HEK293 (cell line): ENCODE results near the gene HHIPL1.

Source experiments
- TCF7L2 ChIP-seq: IDR thresholded peaks from 2 replicates; pipeline ENCODE4 v1.6.1; 2011; ENCODE audit warnings: low read depth, mild to moderate bottlenecking, inconsistent platforms, low read length, moderate library complexity, borderline replicate concordance
- YY1 ChIP-seq: fragments of 450-650 bp; formaldehyde crosslinking; IDR thresholded peaks from 2 replicates; pipeline ENCODE4 v1.5.1; 2018; ENCODE audit warnings: missing biosample characterization, missing genetic modification characterization
- ZFHX2 ChIP-seq: fragments of 450-650 bp; formaldehyde crosslinking; conservative IDR thresholded peaks from 2 replicates; pipeline ENCODE4 v1.5.1; 2016; ENCODE audit warnings: missing biosample characterization, missing genetic modification characterization
- ZNF292 ChIP-seq: fragments of 450-650 bp; formaldehyde crosslinking; IDR thresholded peaks from 2 replicates; pipeline ENCODE4 v1.5.1; 2016; ENCODE audit warnings: low read depth, missing biosample characterization, missing genetic modification characterization, borderline replicate concordance
- ZNF350 ChIP-seq: fragments of 450-650 bp; formaldehyde crosslinking; IDR thresholded peaks from 2 replicates; pipeline ENCODE4 v1.5.0; 2017; ENCODE audit warnings: missing biosample characterization, mild to moderate bottlenecking, missing genetic modification characterization
- ZNF473 ChIP-seq: fragments of 450-650 bp; formaldehyde crosslinking; IDR thresholded peaks from 2 replicates; pipeline ENCODE4 v1.5.1; 2017; ENCODE audit warnings: missing biosample characterization, missing genetic modification characterization
- ZNF561 ChIP-seq: fragments of 450-650 bp; IDR thresholded peaks from 2 replicates; pipeline ENCODE4 v1.5.1; 2018; ENCODE audit warnings: missing biosample characterization, missing genetic modification characterization, borderline replicate concordance
- ZNF658 ChIP-seq: fragments of 450-650 bp; formaldehyde crosslinking; IDR thresholded peaks from 2 replicates; pipeline ENCODE4; 2016; ENCODE audit warnings: missing biosample characterization, missing genetic modification characterization
- ZNF777 ChIP-seq: fragments of 450-650 bp; formaldehyde crosslinking; IDR thresholded peaks from 2 replicates; pipeline ENCODE4 v1.5.1; 2017; ENCODE audit warnings: missing biosample characterization, missing genetic modification characterization, borderline replicate concordance
- ZSCAN18 ChIP-seq: fragments of 450-650 bp; formaldehyde crosslinking; IDR thresholded peaks from 2 replicates; pipeline ENCODE4 v1.5.1; 2016; ENCODE audit warnings: missing biosample characterization, missing genetic modification characterization
- TF ChIP-seq, protein P1 (sequence below): fragments of 450-650 bp; formaldehyde crosslinking; IDR thresholded peaks from 2 replicates; pipeline ENCODE4 v1.5.1; 2016; ENCODE audit warnings: missing biosample characterization, missing genetic modification characterization

- TF ChIP-seq, protein P1, sequence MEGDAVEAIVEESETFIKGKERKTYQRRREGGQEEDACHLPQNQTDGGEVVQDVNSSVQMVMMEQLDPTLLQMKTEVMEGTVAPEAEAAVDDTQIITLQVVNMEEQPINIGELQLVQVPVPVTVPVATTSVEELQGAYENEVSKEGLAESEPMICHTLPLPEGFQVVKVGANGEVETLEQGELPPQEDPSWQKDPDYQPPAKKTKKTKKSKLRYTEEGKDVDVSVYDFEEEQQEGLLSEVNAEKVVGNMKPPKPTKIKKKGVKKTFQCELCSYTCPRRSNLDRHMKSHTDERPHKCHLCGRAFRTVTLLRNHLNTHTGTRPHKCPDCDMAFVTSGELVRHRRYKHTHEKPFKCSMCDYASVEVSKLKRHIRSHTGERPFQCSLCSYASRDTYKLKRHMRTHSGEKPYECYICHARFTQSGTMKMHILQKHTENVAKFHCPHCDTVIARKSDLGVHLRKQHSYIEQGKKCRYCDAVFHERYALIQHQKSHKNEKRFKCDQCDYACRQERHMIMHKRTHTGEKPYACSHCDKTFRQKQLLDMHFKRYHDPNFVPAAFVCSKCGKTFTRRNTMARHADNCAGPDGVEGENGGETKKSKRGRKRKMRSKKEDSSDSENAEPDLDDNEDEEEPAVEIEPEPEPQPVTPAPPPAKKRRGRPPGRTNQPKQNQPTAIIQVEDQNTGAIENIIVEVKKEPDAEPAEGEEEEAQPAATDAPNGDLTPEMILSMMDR (tag by site-specific recombination): no peak
- no peak for TF ChIP-seq ZNF658 (tag by site-specific recombination)
- no peak for TF ChIP-seq TCF7L2
- no peak for TF ChIP-seq ZNF292 (tag by site-specific recombination)
- no peak for TF ChIP-seq ZNF561 (tag by site-specific recombination)
- no peak for TF ChIP-seq ZNF350 (tag by site-specific recombination)
- TF ChIP-seq ZNF777: no peak
- TF ChIP-seq ZSCAN18 (tag by site-specific recombination): no peak
- no peak for TF ChIP-seq YY1 (tag by site-specific recombination)
- no peak for TF ChIP-seq ZFHX2 (tag by site-specific recombination)
- TF ChIP-seq ZNF473 (tag by site-specific recombination): no peak
These were observed 55.5 kb downstream of the HHIPL1 start for GRCh38 chr14:99700379-99700778.
